DMS79 treated with DMSO at 0.1 percent for 48 hours (cell line): ENCODE data around the gene MLNR.

Experiments
- DNase-seq: peaks from one replicate; lab custom pipeline; 2025; lab: John Stamatoyannopoulos, UW

Gene MLNR

GRCh38 chr13:49220036-49220855, at the start of gene MLNR:
MLNR (plus strand) TSS chr13:49220338; CDS start chr13:49220338, 0 bp downstream.
- DNase-seq: peak; percentile 22

- no peak for DNase-seq
Measured at GRCh38 chr13:49171359-49171758, 48.8 kb upstream of the MLNR start.

GRCh38 chr13:49183672-49184325, 36.3 kb upstream of the MLNR start:
- DNase-seq: no peak

GRCh38 chr13:49184621-49185020, 35.5 kb upstream of the MLNR start:
- DNase-seq: no peak

GRCh38 chr13:49185264-49185663, 34.9 kb upstream of the MLNR start:
- no peak for DNase-seq

- no peak for DNase-seq
Measured at GRCh38 chr13:49190901-49191300, 29.2 kb upstream of the MLNR start.

- no peak for DNase-seq
Measured at GRCh38 chr13:49206641-49207040, 13.5 kb upstream of the MLNR start.

- DNase-seq: no peak
Measured at GRCh38 chr13:49208619-49209018, 11.5 kb upstream of the MLNR start.

- no peak for DNase-seq
Measured at GRCh38 chr13:49210114-49210513, 10.0 kb upstream of the MLNR start.

- no peak for DNase-seq
Measured at GRCh38 chr13:49210669-49211068, 9.5 kb upstream of the MLNR start.

- no peak for DNase-seq
Measured at GRCh38 chr13:49213539-49213938, 6.6 kb upstream of the MLNR start.

GRCh38 chr13:49213997-49214916, 5.9 kb upstream of the MLNR start:
- DNase-seq: no peak

- no peak for DNase-seq
Measured at GRCh38 chr13:49214917-49215376, 5.2 kb upstream of the MLNR start.

GRCh38 chr13:49216334-49216733, 3.8 kb upstream of the MLNR start:
- no peak for DNase-seq

- no peak for DNase-seq
Measured at GRCh38 chr13:49217962-49218492, 2.1 kb upstream of the MLNR start.

GRCh38 chr13:49218493-49219051, 1.6 kb upstream of the MLNR start:
- no peak for DNase-seq

- DNase-seq: no peak
Measured at GRCh38 chr13:49219647-49220035, 497 bp upstream of the MLNR start.

- DNase-seq: no peak
Measured at GRCh38 chr13:49220856-49221589, 885 bp downstream of the MLNR start.

- no peak for DNase-seq
Measured at GRCh38 chr13:49221590-49221965, 1.4 kb downstream of the MLNR start.

- no peak for DNase-seq
Measured at GRCh38 chr13:49225223-49226042, 5.3 kb downstream of the MLNR start.
